Raji (cell line): ENCODE measurements around the gene GPC6.

Source experiments
- POLR2A ChIP-seq: IDR thresholded peaks from 2 replicates; pipeline ENCODE4 v1.6.1; 2011; ENCODE audit warnings: low read depth, low read length, control low read depth; ENCODE audit not compliant: insufficient read depth

Gene GPC6

GRCh38 chr13:93984052-93984451, 757.4 kb downstream of the GPC6 start:
- no peak for TF ChIP-seq POLR2A

- no peak for TF ChIP-seq POLR2A
Observed at GRCh38 chr13:93984876-93985275, 758.3 kb downstream of the GPC6 start.

- TF ChIP-seq POLR2A = no peak
Observed at GRCh38 chr13:93987458-93987857, 760.9 kb downstream of the GPC6 start.

- no peak for TF ChIP-seq POLR2A
Observed at GRCh38 chr13:93991569-93991968, 765.0 kb downstream of the GPC6 start.

GRCh38 chr13:93996481-93996880, 769.9 kb downstream of the GPC6 start:
- TF ChIP-seq POLR2A = no peak

GRCh38 chr13:94006296-94006695, 779.7 kb downstream of the GPC6 start:
- no peak for TF ChIP-seq POLR2A

GRCh38 chr13:94007072-94007471, 780.5 kb downstream of the GPC6 start:
- no peak for TF ChIP-seq POLR2A

GRCh38 chr13:94009701-94010100, 783.1 kb downstream of the GPC6 start:
- no peak for TF ChIP-seq POLR2A

GRCh38 chr13:94014461-94014860, 787.9 kb downstream of the GPC6 start:
- TF ChIP-seq POLR2A = no peak

- TF ChIP-seq POLR2A = no peak
Observed at GRCh38 chr13:94020426-94020825, 793.8 kb downstream of the GPC6 start.

GRCh38 chr13:94020833-94021232, 794.2 kb downstream of the GPC6 start:
- no peak for TF ChIP-seq POLR2A

- no peak for TF ChIP-seq POLR2A
Observed at GRCh38 chr13:94028234-94028633, 801.6 kb downstream of the GPC6 start.

- TF ChIP-seq POLR2A = no peak
Observed at GRCh38 chr13:94028650-94029049, 802.0 kb downstream of the GPC6 start.

- no peak for TF ChIP-seq POLR2A
Observed at GRCh38 chr13:94030415-94031119, 804.0 kb downstream of the GPC6 start.

GRCh38 chr13:94031609-94032008, 805.0 kb downstream of the GPC6 start:
- TF ChIP-seq POLR2A = no peak

GRCh38 chr13:94033098-94033497, 806.5 kb downstream of the GPC6 start:
- no peak for TF ChIP-seq POLR2A
